DND-41 (cell line): ENCODE data around the gene SAPCD1.

ENCODE experiments used
- CTCF ChIP-seq: IDR thresholded peaks from 2 replicates; pipeline ENCODE4 v1.5.1; 2012; ENCODE audit warnings: borderline replicate concordance, low read length, moderate library complexity, mild to moderate bottlenecking; ENCODE audit not compliant: poor library complexity, severe bottlenecking; ENCODE audit errors: extremely low read depth
- EZH2 ChIP-seq: IDR thresholded peaks from 3 replicates; pipeline ENCODE4 v1.6.1; 2012; ENCODE audit warnings: borderline replicate concordance, low read depth, mild to moderate bottlenecking, moderate library complexity, low read length, inconsistent platforms; ENCODE audit not compliant: severe bottlenecking

GRCh38 chr6:31736021-31736767 is 26.3 kb upstream of the SAPCD1 start, which contains the start of gene CLIC1:
- TF ChIP-seq CTCF (no peak), EZH2 (no peak)
